ENCODE results near the gene NTN1.

GRCh38 chr17:9200699-9201359 is 179.5 kb downstream of the NTN1 start:
- TF ChIP-seq CTCF (IDR thresholded peaks at IDR 0.05) (no peak), POLR2AphosphoS5 (IDR thresholded peaks at IDR 0.05; ENCODE audit: low read depth, low read length) (no peak), REST (IDR thresholded peaks at IDR 0.05; ENCODE audit: insufficient read depth in 1 of 2, low read depth in 2 of 2, low read length in 1 of 2) (no peak), SIN3A (IDR thresholded peaks at IDR 0.05; ENCODE audit: borderline replicate concordance, insufficient read depth, low read depth, low read length) (no peak), TCF7L2 (IDR thresholded peaks at IDR 0.05; ENCODE audit: low read depth, low read length) (no peak)
